ENCODE data around the gene YAP1.

The YAP1 gene

DNA sequence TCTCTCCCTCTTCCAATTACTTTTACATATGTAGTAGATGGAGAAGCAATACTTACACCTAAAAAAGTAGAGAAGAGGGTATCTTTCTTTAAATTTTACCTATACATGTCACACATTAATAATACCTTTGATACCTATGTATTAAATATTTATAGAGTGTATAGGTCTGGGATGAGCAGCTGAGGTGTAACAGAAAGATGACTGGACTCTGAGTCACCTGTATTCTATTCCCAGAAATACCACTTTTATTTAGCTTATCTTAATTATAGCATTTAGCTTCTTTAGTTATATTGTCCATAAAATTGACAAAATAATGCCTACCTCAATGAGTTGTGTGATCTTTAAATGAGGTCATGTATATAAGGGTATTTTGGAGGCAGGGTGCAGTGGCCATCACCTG lies 30.6 kb upstream of the YAP1 start (continued):
- TF ChIP-seq, protein P1, sequence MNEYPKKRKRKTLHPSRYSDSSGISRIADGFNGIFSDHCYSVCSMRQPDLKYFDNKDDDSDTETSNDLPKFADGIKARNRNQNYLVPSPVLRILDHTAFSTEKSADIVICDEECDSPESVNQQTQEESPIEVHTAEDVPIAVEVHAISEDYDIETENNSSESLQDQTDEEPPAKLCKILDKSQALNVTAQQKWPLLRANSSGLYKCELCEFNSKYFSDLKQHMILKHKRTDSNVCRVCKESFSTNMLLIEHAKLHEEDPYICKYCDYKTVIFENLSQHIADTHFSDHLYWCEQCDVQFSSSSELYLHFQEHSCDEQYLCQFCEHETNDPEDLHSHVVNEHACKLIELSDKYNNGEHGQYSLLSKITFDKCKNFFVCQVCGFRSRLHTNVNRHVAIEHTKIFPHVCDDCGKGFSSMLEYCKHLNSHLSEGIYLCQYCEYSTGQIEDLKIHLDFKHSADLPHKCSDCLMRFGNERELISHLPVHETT (tag by site-specific recombination; IDR thresholded peaks at IDR 0.05) = no peak
- no peak for TF ChIP-seq ZNF19 (tag by site-specific recombination; IDR thresholded peaks at IDR 0.05; ENCODE audit: low read depth)

DNA sequence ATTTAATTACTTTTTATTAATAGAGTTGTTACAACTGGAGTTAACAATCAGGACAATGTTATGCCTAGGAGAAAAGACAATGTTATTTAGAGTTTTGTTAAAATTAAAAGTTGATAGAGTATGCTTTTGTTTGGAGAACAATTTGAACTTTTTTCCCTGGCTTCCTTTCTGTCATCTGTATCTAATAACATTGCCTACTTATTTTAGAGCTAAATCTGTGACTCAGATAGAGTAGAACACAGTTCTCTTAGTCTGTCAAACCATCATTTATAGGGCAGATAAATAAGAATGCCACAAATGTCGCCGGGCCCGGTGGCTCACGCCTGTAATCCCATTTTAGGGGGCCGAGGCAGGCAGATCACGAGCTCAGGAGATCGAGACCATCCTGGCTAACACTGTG lies 28.9 kb upstream of the YAP1 start:
- Histone ChIP-seq H3K4me1 (ENCODE audit: control insufficient read depth, insufficient read depth, low read length) (no peaks in the 10 kb centered on the region), H3K4me3 (ENCODE audit: low read depth, low read length) (no peak overlapping the region), H3K36me3 (ENCODE audit: control insufficient read depth in 2 of 2, insufficient read depth in 1 of 2, low read length in 2 of 2) (no peaks in the 10 kb centered on the region), H3K27ac (ENCODE audit: extremely low read depth, low read depth, low read length) (no peak overlapping the region), H3K9me3 (ENCODE audit: control insufficient read depth, insufficient read depth, low read depth, low read length) (no peaks in the 10 kb centered on the region)
- CTCF ChIA-PET = interaction anchor here (0.7 kb wide), 1 partner anchor 25 kb away, joined by 3 read pairs; no protein-coding TSS in a partner anchor
- TF ChIP-seq PATZ1 (tag by site-specific recombination; IDR thresholded peaks at IDR 0.05) (no peak), SETDB1 (IDR thresholded peaks at IDR 0.05; ENCODE audit: insufficient read length, low read length) (no peak), ZNF48 (tag by site-specific recombination; IDR thresholded peaks at IDR 0.05) (no peak), REST (tag by site-specific recombination; IDR thresholded peaks at IDR 0.05) (no peak), ZNF174 (tag by site-specific recombination; IDR thresholded peaks at IDR 0.05) (no peak), SALL2 (tag by site-specific recombination; IDR thresholded peaks at IDR 0.05; ENCODE audit: borderline replicate concordance) (no peak)
- POLR2A ChIA-PET = no interaction called here

DNA sequence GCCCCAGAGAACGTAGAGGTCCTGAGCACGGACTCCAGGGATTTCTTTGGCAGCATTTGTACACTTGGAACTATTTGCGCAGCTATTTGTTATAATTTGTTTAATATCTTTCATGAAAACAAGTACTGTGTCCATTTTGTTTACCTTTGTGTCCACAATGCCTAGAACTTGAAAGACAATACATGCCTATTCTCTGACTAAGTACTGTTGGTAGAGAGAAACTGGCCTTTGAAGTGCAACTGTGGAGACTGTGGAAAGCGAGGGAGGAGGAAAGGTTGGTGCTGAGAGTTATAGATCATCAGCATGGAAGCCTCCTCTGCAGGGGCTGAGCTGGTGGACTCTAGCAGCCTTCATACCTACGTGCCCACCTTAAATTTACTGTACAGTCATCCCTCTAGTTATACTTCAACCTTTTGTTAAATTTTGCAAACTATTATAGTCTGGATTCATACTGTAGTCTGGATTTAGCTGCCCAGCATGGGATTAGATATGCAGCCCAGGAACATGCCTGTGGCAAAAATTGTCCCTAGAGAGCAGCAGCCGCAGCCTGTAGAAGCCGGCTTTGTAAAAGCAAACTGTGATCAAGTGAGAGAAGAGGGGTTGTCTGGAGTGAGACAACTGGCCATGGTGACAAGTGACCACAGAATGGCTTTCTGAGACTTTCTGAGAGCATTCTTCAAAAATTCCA lies 24.2 kb upstream of the YAP1 start:
- Histone ChIP-seq H3K9me3 (ENCODE audit: control insufficient read depth, insufficient read depth, low read depth, low read length) (no peaks in the 10 kb centered on the region), H3K4me3 (ENCODE audit: low read depth, low read length) (no peak overlapping the region), H3K36me3 (ENCODE audit: control insufficient read depth in 2 of 2, insufficient read depth in 1 of 2, low read length in 2 of 2) (no peaks in the 10 kb centered on the region), H3K4me1 (ENCODE audit: control insufficient read depth, insufficient read depth, low read length) (no peaks in the 10 kb centered on the region), H3K27ac (ENCODE audit: extremely low read depth, low read depth, low read length) (no peak overlapping the region)
- ChIA-PET POLR2A (no interaction called here), CTCF (no interaction called here)
- TF ChIP-seq ZBTB48 (tag by site-specific recombination; IDR thresholded peaks at IDR 0.05) (no peak), ZNF660 (tag by site-specific recombination; IDR thresholded peaks at IDR 0.05) (no peak), ZNF530 (tag by site-specific recombination; IDR thresholded peaks at IDR 0.05; ENCODE audit: low read depth) (no peak), ZSCAN30 (tag by site-specific recombination; IDR thresholded peaks at IDR 0.05) (no peak), ZNF121 (tag by site-specific recombination; IDR thresholded peaks at IDR 0.05) (no peak), ZNF404 (tag by site-specific recombination; IDR thresholded peaks at IDR 0.05) (no peak), HOXA7 (CRISPR knock-in tag; IDR thresholded peaks at IDR 0.05; ENCODE audit: borderline replicate concordance) (no peak), ZNF548 (tag by site-specific recombination; IDR thresholded peaks at IDR 0.05) (no peak), ZNF707 (tag by site-specific recombination; IDR thresholded peaks at IDR 0.05) (no peak), ZBTB7A (tag by site-specific recombination; IDR thresholded peaks at IDR 0.05; ENCODE audit: low read depth) (no peak)
- TF ChIP-seq, protein P2, sequence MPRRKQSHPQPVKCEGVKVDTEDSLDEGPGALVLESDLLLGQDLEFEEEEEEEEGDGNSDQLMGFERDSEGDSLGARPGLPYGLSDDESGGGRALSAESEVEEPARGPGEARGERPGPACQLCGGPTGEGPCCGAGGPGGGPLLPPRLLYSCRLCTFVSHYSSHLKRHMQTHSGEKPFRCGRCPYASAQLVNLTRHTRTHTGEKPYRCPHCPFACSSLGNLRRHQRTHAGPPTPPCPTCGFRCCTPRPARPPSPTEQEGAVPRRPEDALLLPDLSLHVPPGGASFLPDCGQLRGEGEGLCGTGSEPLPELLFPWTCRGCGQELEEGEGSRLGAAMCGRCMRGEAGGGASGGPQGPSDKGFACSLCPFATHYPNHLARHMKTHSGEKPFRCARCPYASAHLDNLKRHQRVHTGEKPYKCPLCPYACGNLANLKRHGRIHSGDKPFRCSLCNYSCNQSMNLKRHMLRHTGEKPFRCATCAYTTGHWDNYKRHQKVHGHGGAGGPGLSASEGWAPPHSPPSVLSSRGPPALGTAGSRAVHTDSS (tag by site-specific recombination; IDR thresholded peaks at IDR 0.05) = no peak
- TF ChIP-seq, protein P3, sequence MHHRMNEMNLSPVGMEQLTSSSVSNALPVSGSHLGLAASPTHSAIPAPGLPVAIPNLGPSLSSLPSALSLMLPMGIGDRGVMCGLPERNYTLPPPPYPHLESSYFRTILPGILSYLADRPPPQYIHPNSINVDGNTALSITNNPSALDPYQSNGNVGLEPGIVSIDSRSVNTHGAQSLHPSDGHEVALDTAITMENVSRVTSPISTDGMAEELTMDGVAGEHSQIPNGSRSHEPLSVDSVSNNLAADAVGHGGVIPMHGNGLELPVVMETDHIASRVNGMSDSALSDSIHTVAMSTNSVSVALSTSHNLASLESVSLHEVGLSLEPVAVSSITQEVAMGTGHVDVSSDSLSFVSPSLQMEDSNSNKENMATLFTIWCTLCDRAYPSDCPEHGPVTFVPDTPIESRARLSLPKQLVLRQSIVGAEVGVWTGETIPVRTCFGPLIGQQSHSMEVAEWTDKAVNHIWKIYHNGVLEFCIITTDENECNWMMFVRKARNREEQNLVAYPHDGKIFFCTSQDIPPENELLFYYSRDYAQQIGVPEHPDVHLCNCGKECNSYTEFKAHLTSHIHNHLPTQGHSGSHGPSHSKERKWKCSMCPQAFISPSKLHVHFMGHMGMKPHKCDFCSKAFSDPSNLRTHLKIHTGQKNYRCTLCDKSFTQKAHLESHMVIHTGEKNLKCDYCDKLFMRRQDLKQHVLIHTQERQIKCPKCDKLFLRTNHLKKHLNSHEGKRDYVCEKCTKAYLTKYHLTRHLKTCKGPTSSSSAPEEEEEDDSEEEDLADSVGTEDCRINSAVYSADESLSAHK (tag by site-specific recombination; IDR thresholded peaks at IDR 0.05) = no peak
- TF ChIP-seq, protein P4, sequence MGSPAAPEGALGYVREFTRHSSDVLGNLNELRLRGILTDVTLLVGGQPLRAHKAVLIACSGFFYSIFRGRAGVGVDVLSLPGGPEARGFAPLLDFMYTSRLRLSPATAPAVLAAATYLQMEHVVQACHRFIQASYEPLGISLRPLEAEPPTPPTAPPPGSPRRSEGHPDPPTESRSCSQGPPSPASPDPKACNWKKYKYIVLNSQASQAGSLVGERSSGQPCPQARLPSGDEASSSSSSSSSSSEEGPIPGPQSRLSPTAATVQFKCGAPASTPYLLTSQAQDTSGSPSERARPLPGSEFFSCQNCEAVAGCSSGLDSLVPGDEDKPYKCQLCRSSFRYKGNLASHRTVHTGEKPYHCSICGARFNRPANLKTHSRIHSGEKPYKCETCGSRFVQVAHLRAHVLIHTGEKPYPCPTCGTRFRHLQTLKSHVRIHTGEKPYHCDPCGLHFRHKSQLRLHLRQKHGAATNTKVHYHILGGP (tag by site-specific recombination; IDR thresholded peaks at IDR 0.05) = no peak

Measured in HEK293 (cell line).